CD8-positive, alpha-beta memory T cell (primary cell): ENCODE data around the gene COLQ. TPM values are rescaled to one million over a fixed set of nuclear protein-coding genes. Genes with fewer than 3 reads are reported as not detected.
A peak's percentile ranks its signal among the peaks of the same experiment; 100 is the strongest.

Experiments used
- CTCF ChIA-PET: fragments of 350-600 bp; sonication (Branson Sonifier 250); formaldehyde crosslinking; loops from one replicate; lab custom pipeline; 2021; ENCODE audit warnings: antibody characterized with exemption; lab: Charles Lee
- POLR2A ChIA-PET: fragments of 350-600 bp; sonication (Branson Sonifier 250); formaldehyde crosslinking; loops from one replicate; lab custom pipeline; 2021; ENCODE audit warnings: antibody characterized with exemption; lab: Charles Lee
- DNase-seq, 5 donors: peaks; one replicate each; pipeline versions ENCODE4 v3.0.0 to v3.0.0-alpha.2; 2020 to 2022; ENCODE audit warnings: mixed read lengths in 1 of 5
- H3K27ac ChIP-seq: one replicate; pipeline ENCODE4 v1.7.0; 2013; ENCODE audit warnings: low read depth, mild to moderate bottlenecking, low read length, moderate library complexity
- H3K27me3 ChIP-seq: 2 replicates; pipeline ENCODE4 v1.7.0; 2013; ENCODE audit warnings: low read length, mild to moderate bottlenecking; ENCODE audit not compliant: insufficient read depth, poor library complexity, severe bottlenecking
- H3K36me3 ChIP-seq: 2 replicates; pipeline ENCODE4 v1.7.0; 2013; ENCODE audit warnings: mild to moderate bottlenecking, low read length, moderate library complexity; ENCODE audit not compliant: insufficient read depth
- H3K4me1 ChIP-seq: 2 replicates; pipeline ENCODE4 v1.7.0; 2013; ENCODE audit warnings: mild to moderate bottlenecking, low read length, moderate library complexity; ENCODE audit not compliant: insufficient read depth
- H3K4me3 ChIP-seq: 2 replicates; pipeline ENCODE4 v1.7.0; 2013; ENCODE audit warnings: mild to moderate bottlenecking, low read length
- H3K9me3 ChIP-seq: 2 replicates; pipeline ENCODE4 v1.7.0; 2013; ENCODE audit warnings: mild to moderate bottlenecking, low read length
- H3K27ac Mint-ChIP-seq, 8 donors: one replicate each; pipeline ENCODE4 v1.8.0; 2020 to 2021; ENCODE audit warnings: mixed read lengths in 8 of 8, mild to moderate bottlenecking in 6 of 8, inconsistent platforms in 3 of 8, moderate library complexity in 3 of 8
- H3K27me3 Mint-ChIP-seq, 2 donors: one replicate each; pipeline ENCODE4 v1.8.0; 2020 to 2021; ENCODE audit warnings: mixed read lengths in 2 of 2, mild to moderate bottlenecking in 1 of 2, moderate library complexity in 1 of 2
- H3K36me3 Mint-ChIP-seq, 3 donors: one replicate each; pipeline ENCODE4 v1.8.0; 2020 to 2021; ENCODE audit warnings: mixed read lengths in 3 of 3, inconsistent platforms in 1 of 3, mild to moderate bottlenecking in 1 of 3
- H3K4me1 Mint-ChIP-seq, 3 donors: one replicate each; pipeline ENCODE4 v1.8.0; 2020 to 2021; ENCODE audit warnings: mixed read lengths in 3 of 3, inconsistent platforms in 1 of 3, mild to moderate bottlenecking in 1 of 3
- H3K4me3 Mint-ChIP-seq, 7 donors: one replicate each; pipeline ENCODE4 v1.8.0; 2020 to 2021; ENCODE audit warnings: mixed read lengths in 7 of 7, mild to moderate bottlenecking in 6 of 7, moderate library complexity in 4 of 7, inconsistent platforms in 2 of 7
- H3K9me3 Mint-ChIP-seq, 5 donors: one replicate each; pipeline ENCODE4 v1.8.0; 2020 to 2022; ENCODE audit warnings: mixed read lengths in 5 of 5, mild to moderate bottlenecking in 3 of 5, moderate library complexity in 2 of 5, inconsistent platforms in 1 of 5
- polyA plus RNA-seq: library from polyadenylated mRNA; unstranded; fragments of 300-500 nt; fragmentation: Illumina TruSeq; gene quantifications from one replicate; pipeline ENCODE4 v1.2.3, GENCODE V29; 2021
- total RNA-seq, 2 experiments: library from RNA; stranded (reverse); gene quantifications; one replicate each; pipeline ENCODE4 v1.2.3, GENCODE V29; 2021

Gene COLQ
- total and polyA plus RNA-seq, 3 experiments from 2014 or later: 1.1 to 17.3 (median 1.6) TPM

DNA sequence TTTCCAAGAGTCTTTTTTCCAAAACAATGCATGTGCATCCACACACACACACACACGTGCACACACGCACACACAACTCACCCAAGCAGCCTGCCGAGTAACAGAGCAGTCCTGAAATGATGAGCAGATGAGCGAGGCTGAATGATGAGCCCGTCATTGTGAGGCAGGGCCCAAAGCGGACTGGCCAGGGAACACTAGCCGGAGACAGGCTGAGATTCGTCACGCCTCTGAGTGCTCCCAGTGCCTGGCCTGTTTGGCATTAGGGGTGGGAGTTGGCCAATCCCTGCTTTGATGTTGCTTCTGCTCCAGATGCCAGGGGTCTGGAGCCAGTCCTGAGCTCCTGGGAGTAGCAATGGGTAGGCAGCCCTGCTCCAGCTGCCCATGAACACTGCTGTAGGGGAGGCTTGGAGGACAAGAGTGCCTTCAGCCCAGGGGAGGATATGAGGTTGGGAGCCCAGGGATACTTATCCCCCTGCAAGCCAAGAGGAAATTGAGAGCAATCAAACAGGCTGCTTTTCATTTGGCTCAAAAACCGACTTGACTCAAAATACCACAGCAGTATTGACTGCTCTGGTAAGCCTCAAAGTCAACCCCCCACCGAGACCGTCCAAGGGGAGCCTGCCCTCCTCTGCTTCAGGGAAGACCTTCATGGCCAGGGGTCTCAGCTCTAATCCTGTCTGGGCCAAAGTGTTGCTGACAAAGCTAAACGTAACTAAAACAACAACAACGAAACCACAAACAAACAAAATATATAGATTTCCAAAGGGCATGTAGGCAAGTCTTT is 22.9 kb downstream of the COLQ start:
- DNase-seq: no peak
- Histone ChIP-seq H3K27me3 (no peaks in the 10 kb centered on the region), H3K9me3 (no peaks in the 10 kb centered on the region), H3K4me1 (no peaks in the 10 kb centered on the region), H3K27ac (no peak overlapping the region), H3K4me3 (no peak overlapping the region), H3K36me3 (no peaks in the 10 kb centered on the region)
- peak overlapping the region in 4 of 7 donors; percentile 19 to 66 (median 56) for H3K4me3 Mint-ChIP-seq
- no peaks in the 10 kb centered on the region for H3K27me3 Mint-ChIP-seq
- ChIA-PET POLR2A (no interaction called here), CTCF (no interaction called here)
- no peaks in the 10 kb centered on the region for H3K36me3 Mint-ChIP-seq
- peak overlapping the region in 5 of 8 donors; percentile 47 to 85 (median 63) for H3K27ac Mint-ChIP-seq
- H3K9me3 Mint-ChIP-seq: no peaks in the 10 kb centered on the region
- H3K4me1 Mint-ChIP-seq: peaks cover 39 to 52% (median 45%) of the 10 kb centered on the region in 3 donors

DNA sequence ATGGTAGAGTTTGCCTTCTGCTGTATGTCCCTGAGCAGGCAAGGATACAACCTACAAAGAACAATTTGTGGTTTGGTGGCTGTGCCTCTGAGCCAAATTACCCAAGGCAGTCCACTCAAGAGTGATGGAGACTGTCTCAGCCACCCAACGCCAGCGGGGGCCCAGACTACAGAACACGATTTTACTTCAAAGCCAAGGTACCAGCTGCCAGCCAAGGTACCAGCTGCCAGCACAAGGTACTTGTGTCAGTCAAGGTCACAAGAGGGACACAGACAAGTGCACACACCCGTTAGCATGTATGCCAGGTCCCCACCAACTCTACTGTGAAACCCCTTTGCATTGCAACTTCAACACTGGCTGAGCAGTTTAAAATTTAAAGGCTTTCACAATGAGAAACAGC is 23.5 kb downstream of the COLQ start:
- H3K27ac Mint-ChIP-seq: peak overlapping the region in 2 of 8 donors; percentile 63
- no peak for DNase-seq
- Histone ChIP-seq H3K27ac (no peak overlapping the region), H3K27me3 (no peaks in the 10 kb centered on the region), H3K4me3 (no peak overlapping the region), H3K36me3 (no peaks in the 10 kb centered on the region), H3K9me3 (no peaks in the 10 kb centered on the region), H3K4me1 (no peaks in the 10 kb centered on the region)
- no peaks in the 10 kb centered on the region for H3K9me3 Mint-ChIP-seq
- H3K36me3 Mint-ChIP-seq: peaks cover 0 to 2% (median 0%) of the 10 kb centered on the region in 3 donors
- POLR2A ChIA-PET: no interaction called here
- peak overlapping the region in 4 of 7 donors; percentile 19 to 65 (median 56) for H3K4me3 Mint-ChIP-seq
- peaks cover 37 to 46% (median 46%) of the 10 kb centered on the region in 3 donors for H3K4me1 Mint-ChIP-seq
- no peaks in the 10 kb centered on the region for H3K27me3 Mint-ChIP-seq
- CTCF ChIA-PET: no interaction called here

DNA sequence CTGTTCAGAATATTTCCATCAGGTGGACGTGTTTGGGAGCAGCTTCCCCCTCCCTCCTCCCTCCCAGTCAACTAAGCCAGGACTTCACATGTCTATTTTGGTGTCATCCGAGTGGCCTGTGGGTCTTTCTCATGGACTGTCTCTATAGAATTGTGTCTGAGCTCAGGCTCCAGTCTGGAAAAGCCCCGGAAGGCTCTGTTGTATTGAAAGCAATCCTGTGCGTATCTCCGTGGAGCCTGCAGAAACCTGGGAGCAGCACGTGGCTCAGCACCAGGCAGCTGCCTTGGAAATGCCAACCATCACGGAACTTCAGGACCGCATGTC is 25.2 kb downstream of the COLQ start:
- H3K27me3 Mint-ChIP-seq: no peaks in the 10 kb centered on the region
- CTCF ChIA-PET: interaction anchor here (0.7 kb wide), 1 partner anchor 255 kb away, joined by 3 read pairs; no protein-coding TSS in a partner anchor
- H3K4me3 Mint-ChIP-seq: no peak overlapping the region
- no peak overlapping the region for H3K4me3 ChIP-seq
- no peaks in the 10 kb centered on the region for H3K9me3 Mint-ChIP-seq
- H3K4me1 ChIP-seq: no peaks in the 10 kb centered on the region
- no peaks in the 10 kb centered on the region for H3K27me3 ChIP-seq
- no peaks in the 10 kb centered on the region for H3K36me3 ChIP-seq
- peaks cover 0 to 6% (median 0%) of the 10 kb centered on the region in 3 donors for H3K36me3 Mint-ChIP-seq
- DNase-seq: no peak
- peaks cover 32 to 47% (median 40%) of the 10 kb centered on the region in 3 donors for H3K4me1 Mint-ChIP-seq
- H3K27ac ChIP-seq: no peak overlapping the region
- H3K27ac Mint-ChIP-seq: peak overlapping the region in 1 of 8 donors; percentile 29
- POLR2A ChIA-PET: interaction anchor here (0.7 kb wide), 1 partner anchor 40 kb away, joined by 7 read pairs; no protein-coding TSS in a partner anchor
- H3K9me3 ChIP-seq: no peaks in the 10 kb centered on the region

DNA sequence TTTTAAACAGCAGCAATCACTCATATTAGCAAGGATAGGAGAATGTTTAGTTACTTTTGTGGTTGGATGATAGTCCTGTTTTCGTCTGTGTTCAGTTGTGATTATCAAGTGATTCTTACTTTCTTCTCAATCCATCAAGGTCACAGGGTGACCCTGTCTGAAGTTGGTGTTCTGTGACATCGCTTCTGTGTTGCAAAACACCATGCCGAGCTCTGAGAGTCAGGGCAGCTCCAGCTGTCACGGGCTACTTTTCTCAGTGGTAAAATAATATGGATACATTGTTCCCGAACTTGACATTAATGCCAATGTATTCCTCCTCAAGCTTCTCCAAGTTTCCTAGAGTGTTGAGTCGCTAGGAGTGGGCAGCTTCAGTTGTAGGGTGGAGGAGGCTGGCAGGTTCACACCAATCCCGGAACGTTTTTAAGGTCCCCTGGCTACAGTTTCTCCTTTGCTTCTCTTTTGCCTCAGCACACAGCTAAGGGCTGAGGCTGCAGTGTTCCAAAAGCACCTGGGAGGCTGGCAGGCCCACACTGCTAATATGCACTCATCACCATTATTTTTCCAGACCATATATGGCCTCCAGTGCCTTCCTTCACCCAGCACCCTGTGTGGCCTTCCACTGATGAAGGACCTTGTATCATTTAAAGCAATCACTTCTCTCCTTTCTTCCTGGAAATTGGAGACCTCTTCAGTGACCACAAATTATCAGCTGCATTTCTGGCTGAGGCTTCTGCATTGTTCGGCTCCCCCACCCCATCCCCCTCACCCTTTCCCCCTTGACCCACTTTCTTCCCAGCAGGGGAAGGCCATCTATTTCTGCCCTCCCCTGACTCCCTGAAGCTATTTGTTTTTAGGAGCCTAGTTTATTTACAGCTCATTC is 25.8 kb downstream of the COLQ start:
- H3K27ac Mint-ChIP-seq: peak overlapping the region in 4 of 8 donors; percentile 16 to 56 (median 24)
- Histone ChIP-seq H3K27me3 (no peaks in the 10 kb centered on the region), H3K9me3 (no peaks in the 10 kb centered on the region), H3K36me3 (no peaks in the 10 kb centered on the region), H3K27ac (no peak overlapping the region), H3K4me3 (no peak overlapping the region), H3K4me1 (no peaks in the 10 kb centered on the region)
- H3K9me3 Mint-ChIP-seq: no peaks in the 10 kb centered on the region
- peaks cover 26 to 44% (median 36%) of the 10 kb centered on the region in 3 donors for H3K4me1 Mint-ChIP-seq
- no peaks in the 10 kb centered on the region for H3K27me3 Mint-ChIP-seq
- peaks cover 0 to 6% (median 0%) of the 10 kb centered on the region in 3 donors for H3K36me3 Mint-ChIP-seq
- peak overlapping the region in 2 of 7 donors; percentile 36 to 59 for H3K4me3 Mint-ChIP-seq
- ChIA-PET CTCF (interaction anchor here (0.7 kb wide), 1 partner anchor 255 kb away, joined by 3 read pairs; no protein-coding TSS in a partner anchor), POLR2A (interaction anchor here (0.7 kb wide), 1 partner anchor 39 kb away, joined by 7 read pairs; no protein-coding TSS in a partner anchor)
- no peak for DNase-seq

DNA sequence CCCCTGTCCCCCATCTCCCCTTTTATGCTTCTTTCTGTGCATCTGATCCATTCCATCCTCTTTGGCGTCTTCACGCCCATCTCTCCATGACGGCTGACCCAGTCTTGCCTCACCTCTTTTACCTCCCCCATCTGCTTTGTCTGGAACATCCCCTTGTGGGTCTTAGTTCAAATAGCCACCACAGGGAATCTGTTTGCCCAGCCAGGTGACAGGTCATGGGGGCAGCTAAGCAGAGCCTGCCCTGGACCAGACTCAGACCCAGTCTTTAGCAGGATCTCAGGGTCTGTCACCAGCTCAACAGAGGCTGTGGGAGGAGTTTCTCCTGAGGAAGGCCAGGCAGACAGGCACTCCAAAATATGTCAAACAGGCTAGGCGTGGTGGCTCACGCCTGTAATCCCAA is 28.1 kb downstream of the COLQ start:
- Histone ChIP-seq H3K27ac (no peak overlapping the region), H3K9me3 (no peaks in the 10 kb centered on the region), H3K4me1 (no peaks in the 10 kb centered on the region), H3K4me3 (no peak overlapping the region), H3K36me3 (no peaks in the 10 kb centered on the region), H3K27me3 (no peaks in the 10 kb centered on the region)
- Mint-ChIP-seq H3K4me1 (peaks cover 11 to 35% (median 31%) of the 10 kb centered on the region in 3 donors), H3K9me3 (no peaks in the 10 kb centered on the region), H3K36me3 (peaks cover 0 to 6% (median 2%) of the 10 kb centered on the region in 3 donors), H3K27me3 (no peaks in the 10 kb centered on the region), H3K4me3 (no peak overlapping the region), H3K27ac (peak overlapping the region in 4 of 8 donors; percentile 2 to 63 (median 45))
- POLR2A ChIA-PET: no interaction called here
- DNase-seq: no peak
- CTCF ChIA-PET: no interaction called here

DNA sequence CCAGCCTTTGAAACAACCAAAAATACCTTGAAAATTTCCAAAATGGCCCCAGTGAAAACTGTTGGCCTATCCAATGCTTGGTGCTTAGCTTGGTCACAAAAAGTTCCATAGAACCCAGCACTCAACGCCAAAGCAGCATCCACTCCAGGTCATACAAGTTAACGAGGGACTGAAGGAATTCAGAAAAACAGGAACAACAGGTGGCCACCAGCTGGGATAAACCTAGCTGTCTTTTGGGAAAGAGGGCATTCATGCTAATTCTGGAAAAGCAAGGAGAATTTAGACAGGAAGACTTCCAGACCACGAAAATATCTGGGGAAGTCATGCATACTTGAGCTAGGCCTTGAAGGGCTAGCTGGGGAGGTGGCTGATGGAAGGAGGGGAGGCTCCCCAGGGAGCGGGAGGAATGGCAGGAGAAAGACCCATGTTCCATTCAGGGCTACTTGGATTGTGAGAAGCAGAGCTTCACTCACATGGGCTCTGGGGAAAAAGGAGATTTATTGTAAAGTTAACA is 28.6 kb downstream of the COLQ start:
- Histone ChIP-seq H3K36me3 (no peaks in the 10 kb centered on the region), H3K4me1 (no peaks in the 10 kb centered on the region), H3K27ac (no peak overlapping the region), H3K27me3 (no peaks in the 10 kb centered on the region), H3K4me3 (no peak overlapping the region), H3K9me3 (no peaks in the 10 kb centered on the region)
- H3K27me3 Mint-ChIP-seq: no peaks in the 10 kb centered on the region
- H3K4me1 Mint-ChIP-seq: peaks cover 11 to 35% (median 29%) of the 10 kb centered on the region in 3 donors
- peaks cover under 1 to 8% (median 2%) of the 10 kb centered on the region in 3 donors for H3K36me3 Mint-ChIP-seq
- CTCF ChIA-PET: no interaction called here
- H3K9me3 Mint-ChIP-seq: no peaks in the 10 kb centered on the region
- POLR2A ChIA-PET: no interaction called here
- no peak overlapping the region for H3K4me3 Mint-ChIP-seq
- peak overlapping the region in 1 of 8 donors; percentile 86 for H3K27ac Mint-ChIP-seq
- DNase-seq: no peak

DNA sequence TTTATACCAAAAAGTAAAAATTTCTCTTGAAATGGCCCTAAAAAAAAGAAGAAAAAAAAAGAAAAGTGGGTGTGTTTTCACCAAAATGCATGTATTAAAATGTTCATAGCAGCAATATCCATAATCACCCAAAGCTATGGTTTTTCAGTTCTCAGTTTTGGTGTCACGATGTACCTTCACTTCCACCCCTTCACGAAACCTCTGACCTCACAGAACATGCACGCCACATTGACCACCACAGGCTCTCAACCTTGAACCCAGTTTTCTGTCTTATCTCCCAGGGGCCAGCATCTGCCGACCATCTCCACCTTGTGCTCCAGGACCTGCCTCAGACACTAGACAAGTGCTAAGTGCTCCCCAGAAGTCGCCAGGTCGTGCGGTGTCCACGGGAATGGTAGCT is 30.4 kb downstream of the COLQ start:
- no peak overlapping the region for H3K27ac ChIP-seq
- ChIA-PET POLR2A (no interaction called here), CTCF (interaction anchor here (1.2 kb wide), 1 partner anchor 34 kb away, joined by 3 read pairs; no protein-coding TSS in a partner anchor)
- Mint-ChIP-seq H3K27ac (peak overlapping the region in 2 of 8 donors; percentile 37), H3K4me3 (peak overlapping the region in 2 of 7 donors; percentile 17 to 63), H3K27me3 (no peaks in the 10 kb centered on the region), H3K4me1 (peaks cover 16 to 39% (median 29%) of the 10 kb centered on the region in 3 donors), H3K36me3 (peaks cover 4 to 11% (median 6%) of the 10 kb centered on the region in 3 donors), H3K9me3 (no peaks in the 10 kb centered on the region)
- no peaks in the 10 kb centered on the region for H3K36me3 ChIP-seq
- H3K4me3 ChIP-seq: no peak overlapping the region
- no peak for DNase-seq
- no peaks in the 10 kb centered on the region for H3K4me1 ChIP-seq
- no peaks in the 10 kb centered on the region for H3K9me3 ChIP-seq
- no peaks in the 10 kb centered on the region for H3K27me3 ChIP-seq
